Forelimb muscle (tissue), 1 donor: Measurements from ENCODE around the gene PGC. TPM values are rescaled to one million over a fixed set of nuclear protein-coding genes. Genes with fewer than 3 reads are reported as not detected.
"Not testable (repeated sequence)": the region's sequence is repeated elsewhere in the genome, so short reads cannot be mapped to it uniquely, and the experiment has no call there.

Experiments used
- DNase-seq: peaks from one replicate; pipeline ENCODE4 v3.0.0-alpha.2; 2013; ENCODE audit warnings: low read depth
- polyA plus RNA-seq: library from polyadenylated mRNA; unstranded; fragments of 120-200 nt; gene quantifications from one replicate; pipeline ENCODE4 v1.2.1, GENCODE V29; 2013; ENCODE audit not compliant: insufficient read length

The PGC gene
- polyA plus RNA-seq, 1 donor = not detected

GRCh38 chr6:41775293-41775882 is 28.2 kb upstream of the PGC start:
- DNase-seq = no peak

DNA sequence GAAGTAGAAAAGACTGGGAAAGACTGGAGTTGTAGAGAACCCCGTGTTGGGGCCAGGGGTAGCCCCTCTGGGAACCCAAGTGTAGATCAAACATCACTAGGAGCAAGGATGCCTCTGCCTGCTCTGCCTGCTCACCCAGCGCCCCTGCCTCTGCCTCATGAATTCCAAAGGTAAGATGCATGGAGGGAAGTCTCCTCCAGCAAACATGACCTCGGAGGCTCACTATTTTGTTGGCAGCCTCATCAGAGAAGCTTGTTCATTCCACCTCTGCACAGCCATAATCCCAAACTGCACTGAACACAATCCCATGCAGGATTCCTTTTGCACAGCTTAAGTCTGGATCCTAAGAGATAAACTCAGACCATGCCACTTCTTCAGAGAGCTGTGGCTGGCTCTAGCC is 27.6 kb upstream of the PGC start:
- no peak for DNase-seq

GRCh38 chr6:41771058-41771983 is 24.1 kb upstream of the PGC start:
- DNase-seq = no peak

- DNase-seq = no peak
Measured at GRCh38 chr6:41770381-41771057, 23.3 kb upstream of the PGC start.

DNA sequence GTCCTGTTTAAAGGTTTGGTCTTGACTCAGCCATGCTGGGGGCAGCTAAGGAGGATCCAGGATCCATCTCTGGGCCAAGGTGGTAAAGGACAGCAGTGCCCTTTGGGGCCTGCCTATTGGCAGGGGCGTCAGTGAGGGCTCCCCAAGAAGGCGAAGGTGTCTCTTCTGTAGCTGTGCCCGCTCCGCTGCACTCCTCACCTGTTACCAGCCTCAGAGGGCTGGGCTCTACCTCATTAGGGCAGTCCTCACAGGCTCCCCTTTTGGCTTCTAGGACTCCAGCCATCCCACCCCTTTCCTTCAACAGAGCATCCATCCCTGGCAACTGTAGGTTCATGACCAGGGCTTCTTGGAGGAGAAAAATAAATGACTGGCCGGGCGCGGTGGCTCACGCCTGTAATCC is 22.2 kb upstream of the PGC start:
- DNase-seq = no peak

DNA sequence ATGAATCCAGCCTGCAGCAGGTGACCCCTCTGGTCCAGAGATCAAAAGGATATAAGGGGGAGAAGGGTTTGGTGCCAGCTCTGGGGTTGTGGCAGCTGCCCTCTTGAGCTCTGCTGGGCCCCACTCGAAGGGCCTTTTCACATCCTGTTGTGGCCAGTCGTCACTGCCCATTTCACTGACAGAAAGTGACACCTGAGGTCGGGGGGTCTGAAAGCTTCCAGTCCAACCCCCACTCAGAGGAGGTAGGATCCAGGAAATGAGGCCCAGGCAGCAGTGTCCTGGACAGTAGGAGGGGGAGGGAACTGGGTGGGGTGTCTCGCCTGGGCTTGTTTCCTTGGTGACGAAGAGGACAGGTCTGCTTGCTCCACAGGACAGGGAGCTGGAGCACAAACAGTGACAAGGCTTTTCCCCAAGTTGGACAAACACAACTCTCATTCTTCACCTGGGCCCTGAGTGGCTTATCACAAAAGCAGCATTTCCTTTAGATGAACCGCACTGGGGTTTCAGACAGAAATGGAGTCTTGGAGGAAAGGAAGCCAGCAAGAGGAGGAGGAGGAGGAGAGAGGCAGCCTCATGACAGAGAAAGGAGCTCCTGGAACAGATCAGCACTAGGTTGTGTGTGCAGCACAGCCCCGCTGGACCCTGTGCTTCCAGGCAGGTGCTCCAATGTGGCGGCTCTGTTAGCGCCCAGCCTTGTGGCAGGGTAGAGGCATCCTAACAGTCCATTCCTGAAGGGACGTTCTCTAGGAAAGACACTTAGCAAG is 21.5 kb upstream of the PGC start:
- DNase-seq = no peak

DNA sequence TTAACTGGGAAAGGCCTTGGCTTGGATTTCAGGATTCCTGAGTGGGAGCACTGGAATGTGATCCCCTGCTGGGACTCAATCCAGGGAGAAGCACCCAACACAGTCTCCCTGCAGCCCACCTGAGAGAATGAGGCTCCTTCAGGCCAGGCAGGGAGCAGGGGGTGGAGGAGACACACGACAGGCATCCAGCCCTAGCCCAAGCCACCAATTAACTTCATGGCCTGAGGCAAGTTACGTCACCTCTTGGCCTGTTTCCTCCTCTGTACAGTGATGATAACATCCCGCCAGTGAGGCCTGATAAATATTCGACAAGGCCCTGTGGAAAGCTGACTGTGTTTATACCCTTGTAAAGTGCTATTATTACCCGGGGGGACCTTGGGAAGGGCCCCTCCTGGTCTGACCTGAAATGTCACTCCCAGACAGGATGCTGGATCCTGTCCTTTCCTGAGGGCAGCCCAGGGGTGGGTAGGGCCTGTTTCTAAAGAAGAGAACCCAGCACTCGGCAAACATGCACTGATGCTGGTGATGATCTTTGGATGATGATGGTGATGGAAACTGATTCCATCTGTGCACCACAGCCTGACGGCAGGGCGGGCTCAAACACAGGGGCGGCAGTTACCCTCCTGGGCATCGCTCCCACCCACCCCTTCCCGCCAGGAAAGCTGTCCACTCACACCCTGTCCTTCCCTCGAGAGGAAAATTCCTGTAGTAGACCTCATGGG is 20.1 kb upstream of the PGC start:
- no peak for DNase-seq

- not testable (repeated sequence) for DNase-seq
Measured at GRCh38 chr6:41766043-41766664, 19.0 kb upstream of the PGC start.

- no peak for DNase-seq
Measured at GRCh38 chr6:41763470-41763869, 16.3 kb upstream of the PGC start.

GRCh38 chr6:41759905-41760579 is 12.8 kb upstream of the PGC start:
- no peak for DNase-seq

DNA sequence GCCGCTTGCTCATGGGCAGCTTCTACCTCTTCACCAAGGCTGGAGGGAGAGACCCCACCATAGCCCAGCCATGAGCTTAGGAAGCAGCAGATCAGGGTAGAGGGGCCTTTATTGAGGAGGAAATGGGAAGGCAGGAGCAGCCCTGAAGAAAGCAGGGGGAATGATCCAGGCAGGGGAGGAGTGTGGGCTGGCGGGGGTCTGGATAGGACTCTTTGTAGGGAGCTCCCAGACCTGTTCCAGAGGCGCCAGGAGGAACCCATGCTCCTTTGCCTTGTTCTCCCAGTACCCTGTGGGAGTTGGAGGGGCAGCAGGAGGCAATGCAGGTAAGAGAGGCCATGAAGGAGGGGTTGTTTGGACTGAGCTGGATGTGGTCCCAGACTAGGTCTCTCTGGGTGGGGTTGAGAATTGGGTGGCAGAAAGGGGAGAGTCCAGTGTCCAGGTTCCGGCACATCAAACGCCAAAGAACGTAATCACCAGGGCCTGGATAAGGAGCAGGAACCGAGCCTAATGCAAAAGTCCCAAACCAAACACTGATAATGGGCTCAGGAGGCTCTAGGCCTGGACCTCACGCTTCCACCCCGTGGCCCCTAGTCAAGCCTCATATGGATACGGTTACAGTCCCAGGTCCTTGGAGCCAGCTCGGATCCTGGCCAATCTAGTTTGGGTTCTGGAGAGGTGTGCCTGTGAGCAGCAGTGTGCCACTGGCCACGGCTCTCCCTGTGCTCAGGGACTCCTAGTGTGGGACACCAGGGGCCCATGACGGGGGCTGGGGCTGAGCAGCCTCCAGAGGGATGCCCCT is 12.1 kb upstream of the PGC start:
- no peak for DNase-seq

GRCh38 chr6:41758641-41759035 is 11.4 kb upstream of the PGC start:
- DNase-seq = no peak

DNA sequence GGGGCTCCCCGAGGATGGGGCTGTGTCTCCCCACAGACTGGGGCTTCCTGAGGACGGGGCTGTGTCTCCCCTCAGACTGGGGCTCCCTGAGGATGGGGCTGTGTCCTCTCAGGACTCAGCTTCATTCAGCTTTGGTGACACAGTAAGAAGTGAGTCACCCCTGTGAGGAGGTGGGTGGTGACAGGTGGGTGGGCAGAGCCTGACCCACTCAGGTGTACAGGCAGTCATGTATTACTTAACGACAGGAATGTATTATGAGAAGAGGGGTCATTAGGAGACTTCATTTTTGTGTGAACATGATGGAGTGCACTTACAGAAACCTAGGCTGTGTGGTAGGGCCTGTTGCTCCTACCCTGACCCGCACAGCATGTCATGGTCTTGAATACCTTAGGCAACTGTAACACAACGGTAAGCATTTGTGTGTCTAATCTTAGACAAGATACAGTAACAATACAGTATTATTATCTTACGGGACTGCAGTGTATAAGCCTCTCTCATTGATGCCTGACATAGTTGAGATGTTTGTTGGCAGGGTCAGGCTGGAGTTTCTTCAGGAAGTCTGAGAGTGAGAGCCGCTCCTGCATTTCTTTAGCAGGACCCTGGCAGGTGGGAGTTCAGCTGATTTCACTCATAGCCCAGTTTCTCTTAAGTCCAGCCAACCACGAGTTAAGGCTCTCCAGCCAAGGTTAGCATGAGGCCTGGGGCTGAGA is 10.9 kb upstream of the PGC start:
- no peak for DNase-seq

DNA sequence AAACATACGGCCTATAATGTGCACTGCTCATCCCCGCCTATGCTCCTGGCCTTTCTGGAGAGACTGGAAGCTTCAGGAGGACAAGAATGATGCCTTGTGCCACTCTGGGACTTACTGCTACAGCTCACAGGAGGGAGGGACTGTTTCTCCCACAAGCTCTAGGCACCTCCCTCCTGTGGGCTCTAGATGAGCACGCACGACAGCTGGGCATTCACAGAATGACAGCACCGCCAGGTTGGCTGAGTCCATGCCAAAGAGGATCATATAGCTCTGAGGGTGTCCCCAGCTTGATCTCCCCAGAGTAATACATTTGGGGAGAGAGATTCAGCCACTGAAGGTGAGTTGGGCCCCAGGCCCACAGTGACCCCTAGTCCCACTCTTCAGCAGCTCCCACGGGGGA is 10.1 kb upstream of the PGC start:
- DNase-seq = no peak

DNA sequence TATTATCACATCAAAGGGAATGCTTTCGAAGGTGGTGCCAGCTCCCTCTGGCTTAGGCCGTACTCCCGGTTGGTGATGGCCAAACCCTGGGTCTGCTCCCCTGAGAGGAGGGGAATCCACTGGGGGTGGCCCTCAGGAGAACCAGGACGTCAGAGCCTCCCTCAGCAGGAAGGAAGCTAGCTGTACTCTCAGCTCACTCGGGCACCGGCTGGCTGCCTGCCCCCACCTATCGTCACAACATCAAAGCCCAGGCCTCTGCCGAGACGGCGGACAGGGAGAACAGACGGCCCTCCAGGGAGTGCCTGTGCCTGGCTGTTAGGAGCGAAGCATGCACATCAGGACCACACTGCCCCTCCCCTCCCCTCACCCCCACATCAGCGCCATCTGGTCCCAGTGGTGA is 9.2 kb upstream of the PGC start:
- no peak for DNase-seq

GRCh38 chr6:41755895-41756294 is 8.7 kb upstream of the PGC start:
- DNase-seq = no peak

DNA sequence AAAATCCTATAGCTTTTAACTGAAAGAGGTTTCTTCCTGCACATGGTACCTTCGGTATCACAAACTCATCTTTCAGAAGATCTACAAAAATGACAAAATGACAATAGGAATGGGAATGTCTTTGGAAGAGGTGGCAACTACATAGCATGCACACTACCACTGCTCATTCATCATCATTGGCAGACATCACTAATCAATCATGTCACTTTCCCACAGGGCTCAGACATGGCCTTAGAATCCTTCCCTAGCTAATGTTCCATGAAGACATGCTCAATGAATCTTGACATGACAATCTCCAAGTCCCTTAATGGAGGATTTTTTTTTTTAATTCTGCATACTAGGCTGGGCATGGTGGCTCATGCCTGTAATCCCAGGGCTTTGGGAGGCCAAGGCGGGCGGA is 3.2 kb upstream of the PGC start:
- no peak for DNase-seq

- DNase-seq = no peak
Measured at GRCh38 chr6:41748542-41748941, 1.3 kb upstream of the PGC start.

- DNase-seq = no peak
Measured at GRCh38 chr6:41748102-41748477, 893 bp upstream of the PGC start.
